Measurements from ENCODE around the gene PIERCE2. TPM values are rescaled to one million over a fixed set of nuclear protein-coding genes. Genes with fewer than 3 reads are reported as not detected.
"Not testable (repeated sequence)": the region's sequence is repeated elsewhere in the genome, so short reads cannot be mapped to it uniquely, and the experiment has no call there.

PIERCE2 gene
- total RNA-seq, 1 experiment from 2014 or later = 38.2 TPM

DNA sequence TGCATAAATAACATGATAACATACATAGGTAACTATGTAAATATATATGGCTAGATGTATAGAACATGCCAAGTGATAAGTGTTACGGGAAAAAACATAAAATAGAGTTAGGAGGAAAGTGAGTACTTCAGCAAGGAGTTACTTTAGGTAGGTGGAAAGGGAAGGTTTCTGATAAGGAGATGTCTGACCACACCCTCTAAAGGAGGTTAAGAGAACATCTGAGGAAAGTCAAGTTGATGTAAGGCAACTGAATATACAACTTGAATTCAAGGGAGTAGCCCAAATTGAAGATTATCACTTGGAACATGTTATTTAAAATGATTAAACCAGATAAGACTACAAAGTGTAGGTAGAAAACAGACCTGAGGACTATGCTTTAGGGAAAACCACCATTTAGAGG lies 13.8 kb downstream of the PIERCE2 start:
- no peak for DNase-seq (ENCODE audit: extremely low read depth, low read depth)

DNA sequence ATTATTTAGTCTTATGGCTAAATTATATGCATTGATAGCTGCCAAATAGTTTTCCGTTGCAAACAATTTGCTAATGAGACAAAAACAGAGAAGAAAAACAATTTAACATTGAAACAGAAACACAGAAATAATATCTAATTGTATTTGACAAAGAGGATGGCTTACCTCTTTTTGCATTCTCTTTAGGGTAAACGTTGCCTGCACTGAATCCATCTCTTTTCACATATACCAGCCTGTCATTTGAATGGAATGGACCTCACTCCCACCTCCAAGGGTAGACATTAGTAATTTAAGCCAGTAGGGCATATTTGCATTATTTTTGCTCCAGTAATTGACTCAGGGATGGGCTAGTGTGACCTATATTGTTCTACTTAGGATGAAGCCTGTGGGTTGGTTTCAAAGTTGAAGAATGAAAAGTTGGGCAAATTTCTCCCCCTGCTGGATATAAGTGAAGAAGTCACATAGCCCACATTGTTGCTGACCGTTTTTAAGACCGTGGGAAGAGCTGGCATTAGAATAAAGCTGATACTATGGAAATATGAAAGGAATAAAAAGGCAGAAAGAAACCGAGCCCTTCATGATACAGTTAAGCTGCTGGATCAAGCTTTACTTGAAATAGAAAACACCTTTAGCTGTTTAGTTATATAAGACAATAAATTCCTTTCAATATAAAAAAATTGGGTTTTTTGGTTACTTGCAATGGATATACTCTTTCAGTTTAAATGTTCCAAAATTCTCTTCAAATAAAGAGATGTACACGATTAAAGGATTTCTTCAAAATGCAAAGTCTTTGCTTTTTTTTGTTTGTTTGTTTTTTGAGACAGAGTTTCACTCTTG lies 26.9 kb downstream of the PIERCE2 start:
- peak; percentile 52 for DNase-seq (ENCODE audit: extremely low read depth, low read depth)

GRCh38 chr15:55443141-55443540 lies 34.8 kb downstream of the PIERCE2 start:
- DNase-seq (ENCODE audit: extremely low read depth, low read depth) = not testable (repeated sequence)

DNA sequence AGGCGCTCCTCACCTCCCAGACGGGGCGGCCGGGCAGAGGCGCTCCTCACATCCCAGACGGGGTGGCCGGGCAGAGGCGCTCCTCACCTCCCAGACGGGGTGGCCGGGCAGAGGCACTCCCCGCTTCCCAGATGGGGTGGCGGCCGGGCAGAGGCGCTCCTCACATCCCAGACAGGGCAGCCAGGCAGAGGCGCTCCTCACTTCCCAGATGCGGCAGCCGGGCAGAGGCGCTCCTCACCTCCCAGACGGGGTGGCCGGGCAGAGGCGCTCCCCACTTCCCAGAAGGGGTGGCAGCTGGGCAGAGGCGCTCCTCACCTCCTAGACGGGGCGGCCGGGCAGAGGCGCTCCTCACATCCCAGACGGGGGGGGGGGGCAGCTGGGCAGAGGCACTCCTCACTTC lies 37.6 kb downstream of the PIERCE2 start:
- DNase-seq (ENCODE audit: extremely low read depth, low read depth) = not testable (repeated sequence)

DNA sequence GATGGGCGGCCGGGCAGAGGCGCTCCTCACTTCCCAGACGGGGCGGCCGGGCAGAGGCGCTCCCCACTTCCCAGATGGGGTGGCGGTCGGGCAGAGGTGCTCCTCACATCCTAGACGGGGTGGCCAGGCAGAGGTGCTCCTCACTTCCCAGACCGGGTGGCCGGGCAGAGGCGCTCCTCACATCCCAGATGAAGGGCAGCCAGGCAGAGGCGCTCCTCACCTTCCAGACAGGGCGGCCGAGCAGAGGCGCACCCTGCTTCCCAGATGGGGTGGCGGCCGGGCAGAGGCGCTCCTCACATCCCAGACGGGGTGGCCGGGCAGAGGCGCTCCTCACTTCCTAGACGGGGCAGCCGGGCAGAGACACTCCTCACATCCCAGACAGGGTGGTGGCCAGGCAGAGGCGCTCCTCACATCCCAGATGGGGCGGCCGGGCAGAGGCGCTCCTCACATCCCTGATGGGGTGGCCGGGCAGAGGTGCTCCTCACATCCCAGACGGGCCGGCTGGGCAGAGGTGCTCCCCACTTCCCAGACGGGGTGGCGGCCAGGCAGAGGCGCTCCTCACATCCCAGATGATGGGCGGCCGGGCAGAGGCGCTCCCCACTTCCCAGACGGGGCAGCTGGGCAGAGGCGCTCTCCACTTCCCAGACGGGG lies 38.2 kb downstream of the PIERCE2 start:
- not testable (repeated sequence) for DNase-seq (ENCODE audit: extremely low read depth, low read depth)

DNA sequence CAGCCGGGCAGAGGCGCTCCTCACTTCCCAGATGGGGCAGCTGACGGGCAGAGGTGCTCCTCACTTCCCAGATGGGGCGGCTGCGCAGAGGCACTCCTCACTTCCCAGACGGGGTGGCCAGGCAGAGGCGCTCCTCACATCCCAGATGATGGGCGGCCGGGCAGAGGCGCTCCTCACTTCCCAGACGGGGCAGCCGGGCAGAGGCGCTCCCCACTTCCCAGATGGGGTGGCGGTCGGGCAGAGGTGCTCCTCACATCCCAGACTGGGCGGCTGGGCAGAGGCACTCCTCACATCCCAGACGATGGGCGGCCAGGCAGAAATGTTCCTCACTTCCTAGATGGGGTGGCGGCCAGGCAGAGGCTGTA lies 38.7 kb downstream of the PIERCE2 start:
- DNase-seq (ENCODE audit: extremely low read depth, low read depth) = not testable (repeated sequence)

GRCh38 chr15:55457401-55458022 lies 49.2 kb downstream of the PIERCE2 start:
- no peak for DNase-seq (ENCODE audit: extremely low read depth, low read depth)

GRCh38 chr15:55461447-55461846 lies 53.2 kb downstream of the PIERCE2 start:
- no peak for DNase-seq (ENCODE audit: extremely low read depth, low read depth)

DNA sequence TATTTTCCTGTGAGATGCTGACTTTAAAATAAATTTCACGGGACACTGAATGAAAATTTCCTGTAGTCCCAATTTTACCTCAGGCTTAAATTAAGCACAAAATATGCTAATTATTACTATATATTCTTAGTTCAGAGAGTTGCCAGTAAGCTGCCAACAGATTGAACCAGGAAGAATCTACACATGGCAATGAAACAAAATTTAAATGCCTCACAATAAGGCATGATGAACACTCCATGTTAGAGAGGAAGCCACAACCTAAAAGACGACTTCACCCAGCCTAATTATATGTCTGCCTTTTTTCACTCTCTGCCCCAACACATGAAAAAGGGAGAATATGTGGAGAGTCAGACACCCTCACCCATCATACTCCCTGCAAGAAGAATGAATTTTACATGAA lies 60.0 kb downstream of the PIERCE2 start:
- no peak for DNase-seq (ENCODE audit: extremely low read depth, low read depth)

Other genes starting within 250 kb of the PIERCE2 start
- 232 and 256 TPM in 2 replicates for gene RSL24D1, start 211.6 kb upstream of the PIERCE2 start, total RNA-seq (2014; rRNA removed; shearing (Covaris generic))
- gene RAB27A, start 118.7 kb upstream of the PIERCE2 start, total RNA-seq (2014; rRNA removed; shearing (Covaris generic)) = 0.98 and 3.2 TPM in 2 replicates
- gene PIGBOS1, start 89.4 kb upstream of the PIERCE2 start, total RNA-seq (2014; rRNA removed; shearing (Covaris generic)) = 18.6 and 23.9 TPM in 2 replicates
- gene PIGB, start 89.3 kb upstream of the PIERCE2 start, total RNA-seq (2014; rRNA removed; shearing (Covaris generic)) = 26.2 and 27.7 TPM in 2 replicates
- gene CCPG1, start 136 bp upstream of the PIERCE2 start, total RNA-seq (2014; rRNA removed; shearing (Covaris generic)) = 268 and 298 TPM in 2 replicates
- 2.0 and 7.0 TPM in 2 replicates for gene DNAAF4, start 99.7 kb downstream of the PIERCE2 start, total RNA-seq (2014; rRNA removed; shearing (Covaris generic))
- gene PYGO1, start 179.8 kb downstream of the PIERCE2 start, total RNA-seq (2014; rRNA removed; shearing (Covaris generic)) = 13.0 and 14.2 TPM in 2 replicates

Data from NCI-H460 (cell line).